Karpas-422 (cell line): ENCODE results near the gene TRIO. TPM values are rescaled to one million over a fixed set of nuclear protein-coding genes. Genes with fewer than 3 reads are reported as not detected.
"Not testable (repeated sequence)": the region's sequence is repeated elsewhere in the genome, so short reads cannot be mapped to it uniquely, and the experiment has no call there.

Experiments used
- DNase-seq: peaks from one replicate; pipeline ENCODE4 v3.0.0-alpha.2; 2015
- H2AFZ ChIP-seq: fragments of 200-600 bp; sonication (generic); 2 replicates; pipeline ENCODE4 v1.6.1; 2014; ENCODE audit warnings: antibody characterized with exemption, low read length, mixed read lengths
- H3K27ac ChIP-seq: fragments of 200-600 bp; sonication (generic); 2 replicates; pipeline ENCODE4 v1.5.1; 2014; ENCODE audit warnings: mild to moderate bottlenecking, low read length, moderate library complexity
- H3K27me3 ChIP-seq: fragments of 200-600 bp; sonication (generic); 2 replicates; pipeline ENCODE4 v1.6.1; 2014; ENCODE audit warnings: low read length, mixed read lengths
- H3K36me3 ChIP-seq: fragments of 200-600 bp; sonication (generic); 2 replicates; pipeline ENCODE4 v1.6.1; 2014; ENCODE audit warnings: low read length, mixed read lengths; ENCODE audit not compliant: insufficient read depth
- H3K4me1 ChIP-seq: fragments of 200-600 bp; sonication (generic); 2 replicates; pipeline ENCODE4 v1.6.1; 2014; ENCODE audit warnings: mild to moderate bottlenecking, low read length, mixed read lengths
- H3K4me2 ChIP-seq: fragments of 200-600 bp; sonication (generic); 2 replicates; pipeline ENCODE4 v1.6.1; 2014; ENCODE audit warnings: low read length, low read depth, mild to moderate bottlenecking; ENCODE audit not compliant: poor library complexity, severe bottlenecking
- H3K4me3 ChIP-seq: fragments of 200-600 bp; sonication (generic); 2 replicates; pipeline ENCODE4 v1.5.1; 2014; ENCODE audit warnings: mild to moderate bottlenecking, antibody characterized with exemption, low read length, mixed read lengths
- H3K79me2 ChIP-seq: fragments of 200-600 bp; sonication (generic); 2 replicates; pipeline ENCODE4 v1.6.1; 2014; ENCODE audit warnings: mild to moderate bottlenecking, low read length, mixed read lengths
- H3K9ac ChIP-seq: fragments of 200-600 bp; sonication (generic); 2 replicates; pipeline ENCODE4 v1.6.0; 2014; ENCODE audit warnings: low read length
- H3K9me2 ChIP-seq: fragments of 200-600 bp; sonication (generic), shearing (Covaris generic); replicated peaks from 2 replicates; pipeline ENCODE4 v1.6.0; 2014; ENCODE audit warnings: mild to moderate bottlenecking, low read length, moderate library complexity; ENCODE audit not compliant: insufficient read depth
- H3K9me3 ChIP-seq: fragments of 300-700, 200-600 bp; sonication (generic); 2 replicates; pipeline ENCODE4 v1.6.1; 2014; ENCODE audit warnings: low read length, mixed read lengths
- H4K20me1 ChIP-seq: fragments of 200-600 bp; sonication (generic); 2 replicates; pipeline ENCODE4 v1.6.1; 2014; ENCODE audit warnings: mild to moderate bottlenecking, antibody characterized with exemption, low read length, low read depth; ENCODE audit not compliant: insufficient read depth
- total RNA-seq: library from RNA; depleted of rRNA; stranded (reverse); fragments of >200 nt; shearing (Covaris generic); gene quantifications from 2 replicates; pipeline ENCODE4 v1.2.3, GENCODE V29; 2014; ENCODE audit warnings: low replicate concordance

TRIO gene
- total RNA-seq, 1 experiment from 2014 or later = 0.04 TPM

DNA sequence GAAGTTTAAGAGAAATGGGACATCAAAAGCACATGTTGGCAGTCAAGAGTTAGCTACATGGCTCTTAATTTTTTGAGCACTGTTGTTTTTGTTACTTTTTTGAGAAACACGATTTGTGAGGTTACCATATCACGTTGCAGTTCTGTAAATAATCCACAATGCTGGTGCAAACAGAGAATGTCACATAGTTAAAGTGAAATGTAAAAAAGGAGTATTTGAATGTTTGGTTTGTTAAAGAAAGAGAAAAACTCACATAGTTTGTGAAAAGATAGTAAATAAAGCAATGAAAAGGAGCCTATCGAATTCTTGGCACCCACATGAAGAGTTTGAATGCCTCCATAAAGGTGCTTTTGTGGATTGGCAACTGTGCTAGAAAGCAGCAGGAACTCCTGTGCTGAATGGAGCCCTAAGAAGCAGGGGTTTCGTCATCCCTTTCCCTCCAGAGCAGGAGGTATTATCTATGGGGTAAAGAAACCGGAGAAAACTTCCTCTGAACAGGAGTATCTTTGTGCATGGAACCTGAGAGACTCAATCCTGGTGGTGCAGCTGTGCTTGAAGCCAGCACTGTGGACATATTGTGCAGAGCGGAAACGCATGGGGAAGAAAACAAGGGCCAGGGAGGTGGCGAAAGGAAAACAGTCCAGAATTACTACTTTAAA, 289.9 kb downstream of the TRIO start:
- H3K9me2 ChIP-seq = no peaks in the 10 kb centered on the region
- no peaks in the 10 kb centered on the region for H3K9me3 ChIP-seq

DNA sequence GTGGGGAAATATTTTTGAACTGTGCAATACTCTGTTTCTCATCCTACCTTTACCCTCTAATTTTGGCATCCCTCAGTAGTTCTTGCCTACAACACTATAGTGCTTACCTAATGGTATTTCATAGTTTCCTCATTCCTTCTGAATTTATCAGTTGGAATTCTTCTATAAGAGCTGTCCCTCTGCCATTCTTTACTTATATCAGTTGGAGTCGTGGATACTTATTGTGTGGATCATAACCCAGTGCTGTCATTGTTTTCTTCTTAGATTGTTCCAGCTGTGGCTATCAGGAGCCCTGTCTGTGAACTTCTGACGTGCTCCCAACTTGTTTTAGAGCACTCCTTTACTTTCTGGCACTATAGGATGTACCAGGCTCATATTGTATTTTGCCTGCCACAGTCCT, 292.3 kb downstream of the TRIO start:
- no peaks in the 10 kb centered on the region for H3K36me3 ChIP-seq
- no peak overlapping the region for H2AFZ ChIP-seq
- no peaks in the 10 kb centered on the region for H3K79me2 ChIP-seq
- no peak for DNase-seq
- H3K27me3 ChIP-seq = no peaks in the 10 kb centered on the region
- no peaks in the 10 kb centered on the region for H3K9me2 ChIP-seq
- no peak overlapping the region for H3K9ac ChIP-seq
- no peaks in the 10 kb centered on the region for H3K9me3 ChIP-seq
- no peaks in the 10 kb centered on the region for H4K20me1 ChIP-seq
- no peak overlapping the region for H3K4me3 ChIP-seq
- H3K4me2 ChIP-seq = no peak overlapping the region
- H3K4me1 ChIP-seq = no peaks in the 10 kb centered on the region
- H3K27ac ChIP-seq = no peak overlapping the region

More for the DNA sequence above, 289.9 kb downstream of the TRIO start:
- no peaks in the 10 kb centered on the region for H3K27me3 ChIP-seq
- DNase-seq = no peak
- H4K20me1 ChIP-seq = no peaks in the 10 kb centered on the region
- H3K79me2 ChIP-seq = no peaks in the 10 kb centered on the region
- H2AFZ ChIP-seq = no peak overlapping the region
- H3K4me2 ChIP-seq = no peak overlapping the region
- no peak overlapping the region for H3K4me3 ChIP-seq
- no peak overlapping the region for H3K9ac ChIP-seq
- H3K36me3 ChIP-seq = no peaks in the 10 kb centered on the region
- no peak overlapping the region for H3K27ac ChIP-seq
- no peaks in the 10 kb centered on the region for H3K4me1 ChIP-seq

DNA sequence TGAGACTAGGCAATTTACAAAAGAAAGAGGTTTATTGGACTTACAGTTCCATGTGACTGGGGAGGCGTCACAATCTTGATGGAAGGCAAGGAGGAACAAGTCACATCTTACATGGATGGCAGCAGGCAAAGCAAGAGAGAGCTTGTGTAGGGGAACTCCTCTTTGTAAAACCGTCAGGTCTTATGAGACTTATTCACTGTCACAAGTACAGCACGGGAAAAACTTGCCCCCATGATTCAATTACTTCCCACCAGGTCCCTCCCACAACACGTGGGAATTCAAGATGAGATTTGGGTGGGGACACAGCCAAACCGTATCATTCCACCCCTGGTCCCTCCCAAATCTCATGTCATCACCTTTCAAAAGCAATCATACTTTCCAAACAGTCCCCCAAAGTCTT, 293.0 kb downstream of the TRIO start:
- H3K36me3 ChIP-seq, H4K20me1 ChIP-seq, H3K79me2 ChIP-seq, H3K27ac ChIP-seq, DNase-seq, H3K4me2 ChIP-seq, H3K9ac ChIP-seq, H3K4me1 ChIP-seq, H3K9me2 ChIP-seq, H3K4me3 ChIP-seq, H3K9me3 ChIP-seq, H2AFZ ChIP-seq, H3K27me3 ChIP-seq: not testable (repeated sequence)

DNA sequence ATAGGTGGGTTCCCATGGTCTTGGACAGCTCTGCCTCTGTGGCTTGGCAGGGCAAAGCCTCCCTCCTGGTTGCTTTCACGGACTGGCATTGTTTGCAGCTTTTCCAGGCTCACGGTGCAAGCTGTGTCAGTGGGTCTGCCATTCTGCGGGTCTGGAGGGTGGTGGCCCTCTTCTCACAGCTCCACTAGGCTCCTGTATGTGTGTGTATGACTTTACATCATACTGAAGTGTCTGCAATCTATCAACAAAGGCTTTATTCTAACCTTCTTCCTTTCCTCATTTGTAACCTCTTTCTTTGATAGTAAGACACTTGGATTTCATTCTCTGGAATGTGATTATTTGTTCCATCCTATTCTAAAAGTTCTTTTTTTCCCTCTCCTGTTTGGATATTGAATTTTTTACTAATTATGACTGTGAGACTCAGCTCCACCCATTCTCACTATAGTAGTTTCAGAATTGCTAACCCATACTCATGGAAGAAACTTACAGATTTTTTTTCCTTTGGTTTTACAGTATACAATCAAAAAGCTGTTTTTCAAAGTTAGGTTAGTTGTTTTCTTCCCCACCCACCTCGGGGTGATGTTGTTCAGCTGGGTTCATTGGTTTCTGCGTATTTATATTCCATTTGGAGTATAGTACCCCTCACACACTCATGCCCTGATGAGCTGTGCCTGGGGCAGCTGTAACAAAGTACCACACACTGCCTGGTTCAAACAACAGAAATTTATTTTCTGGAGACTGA, 293.8 kb downstream of the TRIO start:
- Histone ChIP-seq H3K9me3 (no peaks in the 10 kb centered on the region), H3K36me3 (no peaks in the 10 kb centered on the region), H2AFZ (no peak overlapping the region), H3K9me2 (no peaks in the 10 kb centered on the region), H3K4me2 (no peak overlapping the region), H3K4me1 (no peaks in the 10 kb centered on the region), H3K27ac (no peak overlapping the region), H3K9ac (no peak overlapping the region), H3K79me2 (no peaks in the 10 kb centered on the region), H3K4me3 (no peak overlapping the region), H4K20me1 (no peaks in the 10 kb centered on the region), H3K27me3 (no peaks in the 10 kb centered on the region)
- DNase-seq = no peak

DNA sequence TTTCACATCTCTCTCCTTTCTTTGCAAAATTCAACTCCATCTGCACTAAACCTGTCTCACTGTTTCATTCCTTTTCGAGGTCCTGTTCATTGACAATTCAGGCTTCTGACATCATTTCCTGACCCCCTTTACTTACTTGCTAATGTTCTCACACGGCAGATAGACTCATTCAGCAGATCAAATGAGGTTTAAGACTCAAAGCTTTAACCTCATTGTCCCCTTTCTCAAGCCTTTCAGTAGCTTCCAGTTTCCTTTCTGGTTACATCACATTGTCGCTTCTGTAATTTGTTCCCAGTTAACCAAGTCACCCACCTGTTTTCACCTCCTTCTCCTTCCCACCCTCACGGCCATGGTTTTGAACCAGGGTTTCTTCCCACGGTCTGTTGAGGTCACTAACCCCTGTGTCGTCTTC, 295.1 kb downstream of the TRIO start:
- no peaks in the 10 kb centered on the region for H4K20me1 ChIP-seq
- no peaks in the 10 kb centered on the region for H3K9me3 ChIP-seq
- H3K79me2 ChIP-seq = no peaks in the 10 kb centered on the region
- no peak overlapping the region for H3K9ac ChIP-seq
- no peak overlapping the region for H3K4me3 ChIP-seq
- no peaks in the 10 kb centered on the region for H3K27me3 ChIP-seq
- H3K9me2 ChIP-seq = no peaks in the 10 kb centered on the region
- no peaks in the 10 kb centered on the region for H3K36me3 ChIP-seq
- no peak overlapping the region for H2AFZ ChIP-seq
- no peak for DNase-seq
- no peak overlapping the region for H3K4me2 ChIP-seq
- H3K27ac ChIP-seq = no peak overlapping the region
- no peaks in the 10 kb centered on the region for H3K4me1 ChIP-seq

DNA sequence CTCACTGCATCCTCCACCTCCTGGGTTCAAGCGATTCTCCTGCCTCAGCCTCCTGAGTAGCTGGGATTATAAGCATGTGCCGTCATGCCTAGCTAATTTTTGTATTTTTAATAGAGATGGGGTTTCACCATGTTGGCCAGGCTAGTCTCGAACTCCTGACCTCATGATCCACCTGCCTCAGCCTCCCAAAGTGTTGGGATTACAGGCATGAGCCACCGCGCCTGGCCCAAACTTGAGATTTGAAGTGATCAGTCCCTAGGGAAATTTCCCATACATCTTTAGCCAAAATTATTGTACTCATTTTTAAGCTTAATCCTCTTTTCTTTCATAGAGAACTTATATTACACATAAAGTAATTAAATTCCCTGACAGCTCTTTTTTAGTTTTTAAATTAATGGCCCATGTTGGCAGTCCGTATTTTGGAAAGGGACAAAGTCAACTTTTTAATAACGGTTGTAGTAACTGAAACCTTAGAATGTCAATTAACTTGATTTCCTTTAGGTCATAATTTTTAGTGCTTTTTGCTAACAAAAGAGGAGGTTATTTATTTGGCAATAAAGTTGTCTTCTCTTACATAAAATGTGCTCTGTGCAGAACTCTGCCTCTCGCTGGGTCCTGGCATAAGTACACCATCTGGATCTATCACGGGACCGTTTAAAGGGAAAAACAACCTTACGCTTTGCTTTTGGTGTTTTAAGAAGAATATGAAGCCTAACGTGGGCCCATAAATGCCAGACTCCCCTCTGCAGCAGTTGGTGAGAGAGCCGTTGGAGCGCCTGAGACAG, 296.1 kb downstream of the TRIO start:
- Histone ChIP-seq H3K4me1 (no peaks in the 10 kb centered on the region), H3K4me2 (no peak overlapping the region), H3K79me2 (no peaks in the 10 kb centered on the region), H3K9me2 (no peaks in the 10 kb centered on the region), H3K4me3 (no peak overlapping the region), H3K27me3 (no peaks in the 10 kb centered on the region), H2AFZ (no peak overlapping the region), H3K9me3 (no peaks in the 10 kb centered on the region), H4K20me1 (no peaks in the 10 kb centered on the region), H3K27ac (no peak overlapping the region), H3K9ac (no peak overlapping the region), H3K36me3 (no peaks in the 10 kb centered on the region)
- DNase-seq = no peak

DNA sequence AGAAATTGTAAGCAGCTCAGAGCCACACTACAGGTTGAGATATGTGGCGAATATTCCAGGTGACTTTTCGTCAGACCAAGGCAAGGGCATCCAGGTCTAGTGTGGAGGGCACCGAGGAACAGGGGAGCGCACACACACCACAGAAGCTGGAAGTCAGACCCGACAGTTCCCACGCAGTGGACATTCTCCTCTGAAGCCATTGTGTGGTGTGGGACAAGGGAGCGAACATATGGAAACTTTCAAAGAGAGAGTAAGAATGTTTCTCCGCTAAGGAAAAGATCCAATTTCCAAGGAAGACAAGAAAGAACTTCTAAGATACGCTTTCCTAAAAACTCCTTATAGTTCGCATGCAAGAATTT, 297.1 kb downstream of the TRIO start:
- no peaks in the 10 kb centered on the region for H3K9me3 ChIP-seq

More for the DNA sequence above, 297.1 kb downstream of the TRIO start:
- Histone ChIP-seq H3K27ac (no peak overlapping the region), H2AFZ (no peak overlapping the region), H3K27me3 (no peaks in the 10 kb centered on the region), H3K4me2 (no peak overlapping the region), H3K4me3 (no peak overlapping the region), H3K9ac (no peak overlapping the region), H3K36me3 (no peaks in the 10 kb centered on the region), H3K9me2 (no peaks in the 10 kb centered on the region), H4K20me1 (no peaks in the 10 kb centered on the region), H3K79me2 (no peaks in the 10 kb centered on the region), H3K4me1 (no peaks in the 10 kb centered on the region)
- DNase-seq = no peak
